Heart left ventricle (tissue), 16 donors: Measurements from ENCODE around the gene AAK1. TPM values are rescaled to one million over a fixed set of nuclear protein-coding genes. Genes with fewer than 3 reads are reported as not detected.
"Not testable (repeated sequence)": the region's sequence is repeated elsewhere in the genome, so short reads cannot be mapped to it uniquely, and the experiment has no call there.

Experiments
- ATAC-seq, 4 donors: fragments of 200-7000 bp; cut with Tn5 transposase; one replicate each; pipeline ENCODE4 v1.9.1; 2020 to 2022; ENCODE audit warnings: moderate library complexity in 4 of 4, mild to moderate bottlenecking in 3 of 4, moderate number of reproducible peaks in 1 of 4
- DNase-seq, 5 donors: peaks; one replicate each; pipeline ENCODE4 v3.0.0-alpha.2; 2020
- H3K27ac ChIP-seq, 12 donors: fragments of 200-600 bp; sonication (generic) in 4 of 12; one replicate each; pipeline versions ENCODE4 v1.5.0 to v1.8.0; 2016 to 2022; ENCODE audit warnings: mild to moderate bottlenecking in 2 of 12
- H3K27me3 ChIP-seq, 9 donors: fragments of 200-600 bp; sonication (generic) in 2 of 9; one replicate each; pipeline versions ENCODE4 v1.5.1 to v1.8.0; 2016 to 2022; ENCODE audit warnings: mild to moderate bottlenecking in 3 of 9
- H3K36me3 ChIP-seq, 9 donors: fragments of 200-600 bp; sonication (generic) in 2 of 9; one replicate each; pipeline versions ENCODE4 v1.5.0 to v1.8.0; 2018 to 2022; ENCODE audit warnings: mild to moderate bottlenecking in 2 of 9
- H3K4me1 ChIP-seq, 12 donors: fragments of 200-600 bp; sonication (generic) in 4 of 12; one replicate each; pipeline versions ENCODE4 v1.5.0 to v1.8.0; 2016 to 2022; ENCODE audit warnings: mild to moderate bottlenecking in 3 of 12
- H3K4me3 ChIP-seq, 12 donors: fragments of 200-600 bp; sonication (generic) in 4 of 12; one replicate each; pipeline versions ENCODE4 v1.5.0 to v1.8.0; 2017 to 2022; ENCODE audit warnings: mild to moderate bottlenecking in 9 of 12, moderate library complexity in 4 of 12
- H3K9me3 ChIP-seq, 12 donors: fragments of 200-600 bp; sonication (generic) in 4 of 12; one replicate each; pipeline versions ENCODE4 v1.5.0 to v1.8.0; 2016 to 2022; ENCODE audit warnings: mild to moderate bottlenecking in 1 of 12
- POLR2A ChIP-seq, 2 donors: fragments of 450-650 bp; IDR thresholded peaks; one replicate each; pipeline ENCODE4 v1.6.1; 2017; ENCODE audit warnings: antibody characterized with exemption in 2 of 2, mild to moderate bottlenecking in 2 of 2, moderate library complexity in 2 of 2
- WGBS, 4 donors: extraction: QIAGEN DNeasy Blood & Tissue Kit in 2 of 4; methylation state at CpG; one replicate each; pipeline versions ENCODE4 v1.1.5 to v1.1.7; 2013 to 2018; 5-methylcytosine and 5-hydroxymethylcytosine counted together
- intact Hi-C, 10 donors: fragments of 100-400 bp; cut with DNase I; formaldehyde crosslinking; loops; one replicate each; pipeline versions ENCODE4 v1.11.1 to v1.14.2; 2022
- polyA plus RNA-seq, 2 donors: library from polyadenylated mRNA; stranded (reverse); fragments of 200-250 nt; gene quantifications; one replicate each; pipeline ENCODE4 v1.2.3, GENCODE V29; 2013
- total RNA-seq, 9 donors: library from RNA; depleted of rRNA in 2 of 9; stranded (reverse); fragments of >200 nt in 2 of 9; fragmentation: NEBNext Ultra II Directional in 3 of 9; extraction: Animal tissue kit (Norgen Biotek cat#: 25700) in 3 of 9; gene quantifications; one replicate each; pipeline versions ENCODE4 v1.1.0 to v1.2.4, GENCODE V29; 2016 to 2023
- TF ChIP-seq, protein P1 (sequence below), 12 donors: fragments of 200-600 bp; sonication (generic) in 4 of 12; IDR thresholded peaks; one replicate each; pipeline versions ENCODE4 v1.5.0 to v1.8.0; 2018 to 2022; ENCODE audit warnings: antibody characterized with exemption in 12 of 12, mild to moderate bottlenecking in 5 of 12
- donor health status: ischemic (EF 13 %, LVEDD 7.1; RV severe dilation, severe dysfunction).
- donor health status: healthy with polysubstance abuse.
- donor health status: DM: no; HTN: yes; CAD: no.
- donor health status: DM: no; HTN: no; CAD: no.
- donor health status: ischemic (EF 25% LVEDD 6.9; RV normal size, moderate dysfunction).
- donor health status: ischemic (EF 25% LVEDD 5.7; RV mildly dilated, moderate dysfunction).
- donor health status: healthy.
- donor health status: DM: yes; HTN: yes; CAD: no.
- donor health status: ischemic (EF 35%, LVEDD 5.7; RV mildly dilated, moderate dysfunction).
- donor health status: nonischemic (EF 11% LVEDD 7.7; RV severe dilation, severe dysfunction).
- donor health status: DM: yes; HTN: yes; CAD: no.
- donor health status: PGD.
- donor health status: ischemic (EF 29% LVEDD 5.4; RV normal size, mild dysfunction).
- donor health status: nonischemic (EF 23%, LVEDD 6.1; RV moderate dilation, normal function).

AAK1 gene
- total and polyA plus RNA-seq, 11 donors, result 34.4 to 167 (median 122) TPM

DNA sequence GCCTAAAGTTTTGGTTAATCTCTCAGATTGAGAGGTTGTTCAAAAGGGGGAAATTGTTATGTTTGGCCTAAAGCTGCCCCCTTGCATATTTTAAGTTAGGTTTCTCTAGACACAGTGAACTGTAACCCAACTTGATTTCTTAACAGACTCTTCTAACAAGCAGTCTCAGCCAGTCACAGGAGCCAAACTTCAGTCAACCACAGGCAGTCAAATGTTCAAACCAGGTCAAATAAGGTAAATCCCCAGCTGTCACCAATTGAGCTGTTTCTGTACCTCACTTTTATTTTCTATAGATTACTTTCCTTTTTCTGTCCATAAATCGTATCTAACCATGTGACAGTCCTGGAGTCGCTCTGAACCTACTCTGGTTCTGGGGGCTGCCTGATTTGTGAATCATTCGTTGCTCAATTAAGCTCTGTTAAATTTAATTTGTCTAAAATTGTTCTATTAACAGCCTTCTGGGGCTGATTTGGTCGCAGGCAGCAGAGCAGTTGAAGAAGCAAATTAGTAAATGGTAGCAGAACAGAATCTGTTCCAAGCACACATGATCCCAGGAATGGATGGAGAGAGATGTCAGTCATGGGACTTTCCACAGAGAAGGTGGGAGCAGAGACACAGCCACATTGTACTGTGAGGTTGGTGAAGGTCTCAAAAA is 189.9 kb downstream of the AAK1 start:
- 86 to 89% (median 88%) methylated on average over 4 of the region's 4 CpGs for WGBS, 4 donors
- no peak for ATAC-seq
- intact Hi-C loops, result no loop called here
- Histone ChIP-seq H3K27ac (no peak overlapping the region), H3K9me3 (no peaks in the 10 kb centered on the region), H3K27me3 (no peaks in the 10 kb centered on the region), H3K4me1 (no peaks in the 10 kb centered on the region), H3K36me3 (no peaks in the 10 kb centered on the region), H3K4me3 (no peak overlapping the region)
- no peak for DNase-seq
- no peak for TF ChIP-seq POLR2A (IDR thresholded peaks at IDR 0.05)
- TF ChIP-seq, protein P1, sequence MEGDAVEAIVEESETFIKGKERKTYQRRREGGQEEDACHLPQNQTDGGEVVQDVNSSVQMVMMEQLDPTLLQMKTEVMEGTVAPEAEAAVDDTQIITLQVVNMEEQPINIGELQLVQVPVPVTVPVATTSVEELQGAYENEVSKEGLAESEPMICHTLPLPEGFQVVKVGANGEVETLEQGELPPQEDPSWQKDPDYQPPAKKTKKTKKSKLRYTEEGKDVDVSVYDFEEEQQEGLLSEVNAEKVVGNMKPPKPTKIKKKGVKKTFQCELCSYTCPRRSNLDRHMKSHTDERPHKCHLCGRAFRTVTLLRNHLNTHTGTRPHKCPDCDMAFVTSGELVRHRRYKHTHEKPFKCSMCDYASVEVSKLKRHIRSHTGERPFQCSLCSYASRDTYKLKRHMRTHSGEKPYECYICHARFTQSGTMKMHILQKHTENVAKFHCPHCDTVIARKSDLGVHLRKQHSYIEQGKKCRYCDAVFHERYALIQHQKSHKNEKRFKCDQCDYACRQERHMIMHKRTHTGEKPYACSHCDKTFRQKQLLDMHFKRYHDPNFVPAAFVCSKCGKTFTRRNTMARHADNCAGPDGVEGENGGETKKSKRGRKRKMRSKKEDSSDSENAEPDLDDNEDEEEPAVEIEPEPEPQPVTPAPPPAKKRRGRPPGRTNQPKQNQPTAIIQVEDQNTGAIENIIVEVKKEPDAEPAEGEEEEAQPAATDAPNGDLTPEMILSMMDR (IDR thresholded peaks at IDR 0.05), result no peak

DNA sequence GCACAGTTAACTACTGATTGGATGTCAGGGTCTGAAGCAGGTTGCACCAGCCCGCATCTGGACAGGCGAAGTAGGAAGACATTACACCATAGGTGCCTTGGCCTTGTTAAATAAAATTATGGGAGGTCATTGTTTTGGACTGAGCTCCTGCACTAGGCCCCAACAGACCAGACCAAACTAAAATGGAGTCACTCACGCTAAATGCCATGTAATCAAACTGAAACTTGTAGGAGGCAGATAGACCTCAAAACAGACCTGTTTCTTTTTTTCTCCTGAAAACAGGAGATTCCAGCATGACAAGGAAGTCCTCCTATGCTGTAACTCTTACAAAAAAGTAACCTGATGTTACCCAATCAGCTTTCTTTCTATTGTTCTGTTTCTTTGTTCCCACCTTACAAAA is 190.9 kb downstream of the AAK1 start:
- DNase-seq, result no peak
- no peaks in the 10 kb centered on the region for H3K36me3 ChIP-seq
- H3K9me3 ChIP-seq, result no peaks in the 10 kb centered on the region
- H3K27ac ChIP-seq, result no peak overlapping the region
- intact Hi-C loops, result no loop called here
- no peak overlapping the region for H3K4me3 ChIP-seq
- 96 to 98% (median 97%) methylated on average over 3 of the region's 3 CpGs for WGBS, 4 donors
- no peaks in the 10 kb centered on the region for H3K4me1 ChIP-seq
- no peak for ATAC-seq
- no peaks in the 10 kb centered on the region for H3K27me3 ChIP-seq
- no peak for TF ChIP-seq POLR2A (IDR thresholded peaks at IDR 0.05)
- TF ChIP-seq, protein P1 (IDR thresholded peaks at IDR 0.05), result no peak

DNA sequence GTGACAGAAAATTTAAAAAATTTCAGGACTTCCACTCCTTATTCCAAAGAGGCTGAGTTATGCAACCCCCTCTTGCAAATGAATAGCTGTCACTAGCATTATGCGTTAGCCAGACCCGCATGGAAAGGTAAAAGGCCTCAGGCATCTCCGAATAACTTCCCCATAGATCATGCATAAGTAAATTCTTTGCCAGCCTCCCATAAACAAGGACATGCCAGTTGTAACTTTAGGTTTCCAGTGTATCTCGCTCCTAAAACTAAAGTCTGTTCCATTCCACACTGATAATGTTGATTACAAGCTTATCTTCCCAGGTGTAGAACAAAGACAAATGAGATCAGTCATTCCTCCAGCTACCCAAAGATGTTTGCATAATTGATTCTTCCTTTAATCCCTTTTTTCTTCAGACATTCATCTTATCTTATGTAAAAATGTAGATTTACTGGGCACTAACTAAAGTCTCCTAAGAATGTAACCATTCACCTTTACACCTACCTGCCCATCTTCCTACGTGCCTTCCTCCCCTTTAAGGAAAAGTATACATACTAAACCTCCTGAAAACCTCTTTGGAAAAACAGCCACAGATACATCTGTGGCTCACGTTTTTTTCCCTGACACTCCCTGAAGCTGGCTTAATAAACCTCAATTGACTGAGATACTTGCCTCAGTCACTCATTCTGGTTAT is 192.7 kb downstream of the AAK1 start:
- no peak overlapping the region for H3K4me3 ChIP-seq
- H3K4me1 ChIP-seq, result no peaks in the 10 kb centered on the region
- H3K27me3 ChIP-seq, result no peaks in the 10 kb centered on the region
- TF ChIP-seq POLR2A (IDR thresholded peaks at IDR 0.05), result no peak
- TF ChIP-seq, protein P1 (IDR thresholded peaks at IDR 0.05), result no peak
- no peaks in the 10 kb centered on the region for H3K36me3 ChIP-seq
- WGBS, 4 donors, result 83 to 87% (median 84%) methylated on average over 6 of the region's 6 CpGs
- ATAC-seq (no peak), DNase-seq (no peak)
- intact Hi-C loops, result no loop called here
- H3K9me3 ChIP-seq, result no peaks in the 10 kb centered on the region
- no peak overlapping the region for H3K27ac ChIP-seq

DNA sequence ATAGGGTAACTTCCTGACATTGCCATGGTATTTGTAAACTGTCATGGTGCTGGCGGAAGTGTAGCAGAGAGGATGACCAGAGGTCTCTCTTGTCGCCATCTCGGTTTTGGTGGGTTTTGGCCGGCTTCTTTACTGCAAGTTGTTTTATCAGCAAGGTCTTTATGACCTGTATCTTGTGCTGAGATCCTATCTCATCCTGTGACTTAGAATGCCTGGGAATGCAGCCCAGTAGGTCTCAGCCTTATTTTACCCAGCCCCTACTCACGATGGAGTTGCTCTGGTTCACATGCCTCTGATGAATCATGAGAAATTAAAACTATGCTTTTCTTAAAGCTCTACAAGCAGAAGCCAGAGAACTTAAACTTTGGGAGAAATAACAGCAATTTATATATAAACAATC is 193.6 kb downstream of the AAK1 start:
- TF ChIP-seq POLR2A (IDR thresholded peaks at IDR 0.05), result no peak
- TF ChIP-seq, protein P1 (IDR thresholded peaks at IDR 0.05), result no peak
- 78 to 84% (median 83%) methylated on average over 5 of the region's 5 CpGs for WGBS, 4 donors
- DNase-seq (no peak), ATAC-seq (no peak)
- Histone ChIP-seq H3K27me3 (no peaks in the 10 kb centered on the region), H3K36me3 (no peaks in the 10 kb centered on the region), H3K27ac (no peak overlapping the region), H3K4me3 (no peak overlapping the region), H3K9me3 (no peaks in the 10 kb centered on the region), H3K4me1 (no peaks in the 10 kb centered on the region)
- intact Hi-C loops, result no loop called here

DNA sequence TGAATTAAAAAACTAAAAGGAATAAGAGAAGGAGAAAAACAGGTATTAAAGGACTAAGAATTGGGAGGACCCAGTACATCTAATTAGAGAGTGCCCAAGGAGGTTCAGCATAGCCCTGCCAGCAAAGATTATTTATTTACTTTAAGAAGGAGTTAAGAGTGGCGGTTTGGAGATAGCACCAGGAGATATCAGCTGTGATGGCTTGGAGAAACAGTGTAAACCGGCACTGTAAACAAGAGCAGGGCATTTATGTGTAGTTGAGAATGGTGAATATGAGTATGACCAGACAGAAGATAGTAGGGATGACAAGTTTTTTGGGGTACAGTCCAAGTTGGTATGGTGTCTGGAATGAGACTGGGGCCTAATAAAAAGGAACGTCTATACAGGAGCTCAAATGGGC is 199.9 kb downstream of the AAK1 start:
- H3K27me3 ChIP-seq, H3K4me1 ChIP-seq, H3K9me3 ChIP-seq, intact Hi-C loops, H3K27ac ChIP-seq, H3K4me3 ChIP-seq, DNase-seq, ATAC-seq, H3K36me3 ChIP-seq: not testable (repeated sequence)
- WGBS, 4 donors, result 87 to 93% (median 90%) methylated on average over 3 of the region's 3 CpGs

DNA sequence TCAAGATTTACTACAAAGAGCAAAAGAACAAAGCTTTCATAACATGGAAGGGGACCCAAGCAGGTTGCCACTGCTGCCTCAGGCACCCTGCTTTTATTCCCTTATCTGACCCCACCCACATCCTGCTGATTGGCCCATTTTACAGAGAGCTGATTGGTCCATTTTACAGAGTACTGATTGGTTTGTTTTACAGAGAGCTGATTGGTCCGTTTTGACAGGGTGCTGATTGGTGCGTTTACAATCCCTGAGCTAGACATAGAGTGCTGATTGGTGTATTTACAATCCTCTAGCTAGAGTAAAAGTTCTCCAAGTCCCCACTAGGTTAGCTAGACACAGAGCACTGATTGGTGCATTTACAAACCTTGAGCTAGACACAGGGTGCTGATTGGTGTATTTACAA is 204.0 kb downstream of the AAK1 start:
- intact Hi-C loops, result loop anchor here in 4 of 10 donors (5.0 kb wide), 3 partner anchors 42 to 203 kb away; partner anchors contain the start of genes GFPT1 (in 3 of the 4) and AAK1 (in 1 of the 4)
- WGBS, 4 donors, result 97 to 100% (median 98%) methylated on average over 2 of the region's 2 CpGs
- not testable (repeated sequence) for H3K36me3 ChIP-seq, H3K27ac ChIP-seq, H3K27me3 ChIP-seq, H3K9me3 ChIP-seq, H3K4me3 ChIP-seq, ATAC-seq, DNase-seq
- H3K4me1 ChIP-seq, result peaks cover 5 to 33% (median 21%) of the 10 kb centered on the region in 12 donors
